Karpas-422 (cell line): ENCODE data around the gene LGALS8. TPM values are rescaled to one million over a fixed set of nuclear protein-coding genes. Genes with fewer than 3 reads are reported as not detected.

ENCODE experiments used
- DNase-seq: peaks from one replicate; pipeline ENCODE4 v3.0.0-alpha.2; 2015
- H2AFZ ChIP-seq: fragments of 200-600 bp; sonication (generic); 2 replicates; pipeline ENCODE4 v1.6.1; 2014; ENCODE audit warnings: antibody characterized with exemption, low read length, mixed read lengths
- H3K27ac ChIP-seq: fragments of 200-600 bp; sonication (generic); 2 replicates; pipeline ENCODE4 v1.5.1; 2014; ENCODE audit warnings: mild to moderate bottlenecking, low read length, moderate library complexity
- H3K27me3 ChIP-seq: fragments of 200-600 bp; sonication (generic); 2 replicates; pipeline ENCODE4 v1.6.1; 2014; ENCODE audit warnings: low read length, mixed read lengths
- H3K36me3 ChIP-seq: fragments of 200-600 bp; sonication (generic); 2 replicates; pipeline ENCODE4 v1.6.1; 2014; ENCODE audit warnings: low read length, mixed read lengths; ENCODE audit not compliant: insufficient read depth
- H3K4me1 ChIP-seq: fragments of 200-600 bp; sonication (generic); 2 replicates; pipeline ENCODE4 v1.6.1; 2014; ENCODE audit warnings: mild to moderate bottlenecking, low read length, mixed read lengths
- H3K4me2 ChIP-seq: fragments of 200-600 bp; sonication (generic); 2 replicates; pipeline ENCODE4 v1.6.1; 2014; ENCODE audit warnings: low read length, low read depth, mild to moderate bottlenecking; ENCODE audit not compliant: poor library complexity, severe bottlenecking
- H3K4me3 ChIP-seq: fragments of 200-600 bp; sonication (generic); 2 replicates; pipeline ENCODE4 v1.5.1; 2014; ENCODE audit warnings: mild to moderate bottlenecking, antibody characterized with exemption, low read length, mixed read lengths
- H3K79me2 ChIP-seq: fragments of 200-600 bp; sonication (generic); 2 replicates; pipeline ENCODE4 v1.6.1; 2014; ENCODE audit warnings: mild to moderate bottlenecking, low read length, mixed read lengths
- H3K9ac ChIP-seq: fragments of 200-600 bp; sonication (generic); 2 replicates; pipeline ENCODE4 v1.6.0; 2014; ENCODE audit warnings: low read length
- H3K9me2 ChIP-seq: fragments of 200-600 bp; sonication (generic), shearing (Covaris generic); replicated peaks from 2 replicates; pipeline ENCODE4 v1.6.0; 2014; ENCODE audit warnings: mild to moderate bottlenecking, low read length, moderate library complexity; ENCODE audit not compliant: insufficient read depth
- H3K9me3 ChIP-seq: fragments of 300-700, 200-600 bp; sonication (generic); 2 replicates; pipeline ENCODE4 v1.6.1; 2014; ENCODE audit warnings: low read length, mixed read lengths
- H4K20me1 ChIP-seq: fragments of 200-600 bp; sonication (generic); 2 replicates; pipeline ENCODE4 v1.6.1; 2014; ENCODE audit warnings: mild to moderate bottlenecking, antibody characterized with exemption, low read length, low read depth; ENCODE audit not compliant: insufficient read depth
- total RNA-seq: library from RNA; depleted of rRNA; stranded (reverse); fragments of >200 nt; shearing (Covaris generic); gene quantifications from 2 replicates; pipeline ENCODE4 v1.2.3, GENCODE V29; 2014; ENCODE audit warnings: low replicate concordance

LGALS8 gene
- total RNA-seq, 1 experiment from 2014 or later = 21.4 TPM

DNA sequence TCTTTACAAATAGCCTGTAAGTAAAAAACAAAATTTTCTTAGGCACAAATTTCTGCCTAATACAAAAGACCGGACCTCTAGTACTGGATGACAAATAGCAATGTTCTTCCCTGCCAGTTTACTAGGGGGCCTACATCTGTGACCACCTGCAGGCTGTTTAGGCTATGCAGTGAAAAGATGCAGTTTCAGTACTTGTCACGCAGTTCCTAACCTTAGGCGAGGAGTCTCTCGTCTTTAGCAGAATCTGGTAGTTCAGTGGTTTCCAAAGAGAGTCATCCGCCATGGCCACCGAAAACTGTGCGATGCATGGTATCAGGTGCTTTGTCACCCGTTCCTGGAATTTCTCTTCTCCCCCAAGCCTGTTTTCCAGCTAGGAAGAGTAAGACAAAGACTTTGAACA, 29.6 kb downstream of the LGALS8 start:
- Histone ChIP-seq H3K36me3 (peaks cover 68% of the 10 kb centered on the region), H3K9ac (no peak overlapping the region), H2AFZ (no peak overlapping the region), H3K79me2 (no peaks in the 10 kb centered on the region; the same call in 1 of the 2 replicates), H3K9me2 (no peaks in the 10 kb centered on the region), H4K20me1 (0 out of 2 replicates have a peak, but pooled peaks cover 7% of the 10 kb centered on the region), H3K4me2 (no peak overlapping the region), H3K4me1 (no peaks in the 10 kb centered on the region), H3K27me3 (no peaks in the 10 kb centered on the region), H3K9me3 (no peaks in the 10 kb centered on the region), H3K27ac (no peak overlapping the region), H3K4me3 (no peak overlapping the region)
- DNase-seq = no peak

GRCh38 chr1:236556606-236557005, 32.8 kb downstream of the LGALS8 start:
- H3K27ac ChIP-seq = no peak overlapping the region
- H3K4me1 ChIP-seq = no peaks in the 10 kb centered on the region
- H3K9me3 ChIP-seq = no peaks in the 10 kb centered on the region
- no peaks in the 10 kb centered on the region for H3K27me3 ChIP-seq
- H3K9me2 ChIP-seq = no peaks in the 10 kb centered on the region
- H3K79me2 ChIP-seq = no peaks in the 10 kb centered on the region
- no peak overlapping the region for H2AFZ ChIP-seq
- no peak overlapping the region for H3K4me2 ChIP-seq
- H3K9ac ChIP-seq = no peak overlapping the region
- H3K36me3 ChIP-seq = peaks cover 64% of the 10 kb centered on the region; the same call in 1 of the 2 replicates
- H4K20me1 ChIP-seq = 0 out of 2 replicates have a peak, but pooled peaks cover 7% of the 10 kb centered on the region
- H3K4me3 ChIP-seq = no peak overlapping the region
- DNase-seq = no peak

DNA sequence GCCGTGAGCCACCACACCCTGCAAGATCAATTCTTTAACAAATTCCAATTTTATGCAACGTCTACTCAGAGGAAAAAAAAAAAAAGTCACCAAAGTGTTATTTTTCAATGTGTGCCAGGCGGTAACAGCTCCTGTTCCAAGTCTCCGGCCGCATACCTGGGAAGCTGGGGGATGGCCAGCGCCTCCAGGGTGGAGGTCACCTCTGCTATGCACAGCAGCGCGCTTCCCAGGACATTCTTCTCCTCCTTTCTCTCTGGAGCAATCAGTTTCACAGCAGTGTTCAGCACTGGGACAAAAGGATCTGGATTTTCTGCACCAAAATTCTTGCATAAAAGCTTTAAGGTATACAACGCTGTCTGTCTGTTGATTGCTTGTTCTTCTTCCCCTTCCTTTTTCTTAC, 34.3 kb downstream of the LGALS8 start:
- DNase-seq = no peak
- peaks cover 60% of the 10 kb centered on the region; the same call in 1 of the 2 replicates for H3K36me3 ChIP-seq
- no peak overlapping the region for H3K9ac ChIP-seq
- H3K4me1 ChIP-seq = no peaks in the 10 kb centered on the region
- H3K79me2 ChIP-seq = no peaks in the 10 kb centered on the region
- no peak overlapping the region for H2AFZ ChIP-seq
- H3K9me2 ChIP-seq = no peaks in the 10 kb centered on the region
- no peak overlapping the region for H3K27ac ChIP-seq
- no peak overlapping the region for H3K4me2 ChIP-seq
- 0 out of 2 replicates have a peak, but pooled peaks cover 7% of the 10 kb centered on the region for H4K20me1 ChIP-seq
- no peak overlapping the region for H3K4me3 ChIP-seq
- H3K9me3 ChIP-seq = no peaks in the 10 kb centered on the region
- no peaks in the 10 kb centered on the region for H3K27me3 ChIP-seq

GRCh38 chr1:236558846-236559245, 35.1 kb downstream of the LGALS8 start:
- no peaks in the 10 kb centered on the region for H3K9me3 ChIP-seq
- no peak overlapping the region for H2AFZ ChIP-seq
- H3K4me2 ChIP-seq = no peak overlapping the region
- no peak overlapping the region for H3K27ac ChIP-seq
- no peaks in the 10 kb centered on the region for H3K79me2 ChIP-seq
- H3K9ac ChIP-seq = no peak overlapping the region
- peaks cover 52% of the 10 kb centered on the region; the same call in 1 of the 2 replicates for H3K36me3 ChIP-seq
- H3K9me2 ChIP-seq = no peaks in the 10 kb centered on the region
- no peaks in the 10 kb centered on the region for H3K27me3 ChIP-seq
- no peak for DNase-seq
- no peak overlapping the region for H3K4me3 ChIP-seq
- H4K20me1 ChIP-seq = 0 out of 2 replicates have a peak, but pooled peaks cover 7% of the 10 kb centered on the region
- H3K4me1 ChIP-seq = no peaks in the 10 kb centered on the region

DNA sequence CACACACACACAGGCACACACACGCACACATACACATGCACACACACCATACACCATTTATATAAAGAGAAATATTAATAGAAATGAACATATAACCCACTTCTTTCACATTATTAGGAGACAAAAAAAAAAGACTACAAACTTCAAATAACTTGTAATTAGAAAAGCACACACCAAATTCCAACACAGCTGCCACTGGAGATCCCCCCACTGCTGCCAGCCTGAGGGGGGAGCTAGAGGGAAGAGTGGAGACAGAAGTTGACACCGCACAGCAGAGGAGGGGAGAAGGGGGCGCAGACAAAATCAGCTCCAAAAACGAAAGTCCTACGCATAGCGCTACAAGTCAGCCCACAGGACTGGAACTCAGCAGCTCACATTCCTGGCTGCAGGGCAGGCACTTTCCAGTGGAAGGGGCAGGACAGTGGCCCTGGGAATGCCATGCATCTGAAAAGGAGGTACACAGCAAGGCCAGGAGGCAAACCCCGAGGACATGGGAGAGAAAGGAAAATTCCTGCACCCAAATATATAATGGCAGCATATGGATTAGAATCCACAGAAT, 36.5 kb downstream of the LGALS8 start:
- Histone ChIP-seq H3K4me3 (no peak overlapping the region), H3K27me3 (no peaks in the 10 kb centered on the region), H3K4me1 (no peaks in the 10 kb centered on the region), H3K79me2 (no peaks in the 10 kb centered on the region), H3K9me3 (no peaks in the 10 kb centered on the region), H4K20me1 (0 out of 2 replicates have a peak, but pooled peaks cover 7% of the 10 kb centered on the region), H3K4me2 (no peak overlapping the region), H3K36me3 (peaks cover 55% of the 10 kb centered on the region; the same call in 1 of the 2 replicates), H3K9ac (no peak overlapping the region), H3K27ac (no peak overlapping the region), H3K9me2 (no peaks in the 10 kb centered on the region), H2AFZ (no peak overlapping the region)
- DNase-seq = no peak

GRCh38 chr1:236561976-236562375, 38.2 kb downstream of the LGALS8 start:
- no peak overlapping the region for H3K4me3 ChIP-seq
- H3K9me3 ChIP-seq = no peaks in the 10 kb centered on the region
- no peaks in the 10 kb centered on the region for H3K27me3 ChIP-seq
- no peaks in the 10 kb centered on the region for H3K79me2 ChIP-seq
- H3K36me3 ChIP-seq = peaks cover 51% of the 10 kb centered on the region; the same call in 1 of the 2 replicates
- no peak overlapping the region for H3K9ac ChIP-seq
- H3K27ac ChIP-seq = no peak overlapping the region
- H3K9me2 ChIP-seq = no peaks in the 10 kb centered on the region
- DNase-seq = no peak
- no peaks in the 10 kb centered on the region for H3K4me1 ChIP-seq
- no peaks in the 10 kb centered on the region for H4K20me1 ChIP-seq
- H3K4me2 ChIP-seq = no peak overlapping the region
- no peak overlapping the region for H2AFZ ChIP-seq

DNA sequence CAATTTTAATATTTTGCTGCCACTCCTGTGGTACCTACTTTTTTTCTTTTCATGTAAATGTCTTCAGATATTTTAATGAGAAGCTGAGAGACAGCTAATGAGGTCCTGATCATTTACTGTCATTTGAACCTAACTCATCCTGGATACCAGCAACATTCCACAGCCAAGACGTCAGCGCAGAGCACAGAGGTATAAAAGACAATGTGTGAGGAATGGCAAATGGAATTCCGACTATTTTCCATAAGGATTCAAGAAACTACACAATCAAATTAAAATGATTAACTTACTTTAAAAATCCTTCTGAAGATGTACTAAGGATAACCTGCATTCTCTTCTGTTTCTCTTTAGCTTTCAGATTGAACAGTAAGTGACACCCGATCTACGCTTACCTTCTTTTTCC, 41.7 kb downstream of the LGALS8 start:
- Histone ChIP-seq H3K9me2 (no peaks in the 10 kb centered on the region), H3K4me2 (no peak overlapping the region), H4K20me1 (no peaks in the 10 kb centered on the region), H3K27me3 (no peaks in the 10 kb centered on the region), H3K36me3 (peaks cover 65% of the 10 kb centered on the region; the same call in 1 of the 2 replicates), H3K4me1 (no peaks in the 10 kb centered on the region), H3K79me2 (no peaks in the 10 kb centered on the region), H2AFZ (no peak overlapping the region), H3K27ac (no peak overlapping the region), H3K9ac (no peak overlapping the region), H3K4me3 (no peak overlapping the region), H3K9me3 (no peaks in the 10 kb centered on the region)
- DNase-seq = no peak

- DNase-seq = no peak
- Histone ChIP-seq H4K20me1 (no peaks in the 10 kb centered on the region), H3K4me2 (no peak overlapping the region), H3K9me3 (no peaks in the 10 kb centered on the region), H3K36me3 (peaks cover 72% of the 10 kb centered on the region), H3K27ac (no peak overlapping the region), H3K4me1 (no peaks in the 10 kb centered on the region), H3K4me3 (no peak overlapping the region), H3K9me2 (no peaks in the 10 kb centered on the region), H3K79me2 (no peaks in the 10 kb centered on the region), H2AFZ (no peak overlapping the region), H3K27me3 (no peaks in the 10 kb centered on the region), H3K9ac (no peak overlapping the region)
These were observed 44.6 kb downstream of the LGALS8 start for GRCh38 chr1:236568285-236568894.
